Fibroblast of lung (primary cell): ENCODE results near the gene KDM5B. TPM values are rescaled to one million over a fixed set of nuclear protein-coding genes. Genes with fewer than 3 reads are reported as not detected.

Experiments used
- DNase-seq, 2 donors: peaks; one replicate each; pipeline versions ENCODE4 v3.0.0 to v3.0.0-alpha.2; 2010; ENCODE audit warnings: low read depth in 2 of 2
- H2AFZ ChIP-seq: 2 replicates; pipeline ENCODE4 v1.5.1; 2012; ENCODE audit warnings: low read length, control low read depth, inconsistent platforms
- H3K27ac ChIP-seq: 2 replicates; pipeline ENCODE4 v1.5.1; 2011; ENCODE audit warnings: low read length, control low read depth; ENCODE audit not compliant: insufficient read depth
- H3K27me3 ChIP-seq: 2 replicates; pipeline ENCODE4 v1.5.1; 2011; ENCODE audit warnings: mild to moderate bottlenecking, low read length; ENCODE audit not compliant: control insufficient read depth, insufficient read depth
- H3K36me3 ChIP-seq: 2 replicates; pipeline ENCODE4 v1.5.1; 2011; ENCODE audit warnings: low read length; ENCODE audit not compliant: control insufficient read depth, insufficient read depth
- H3K4me1 ChIP-seq: 2 replicates; pipeline ENCODE4 v1.5.1; 2011; ENCODE audit warnings: low read length; ENCODE audit not compliant: control insufficient read depth, insufficient read depth; ENCODE audit errors: extremely low read depth
- H3K4me2 ChIP-seq: 2 replicates; pipeline ENCODE4 v1.5.1; 2011; ENCODE audit warnings: low read length, control low read depth; ENCODE audit not compliant: insufficient read depth; ENCODE audit errors: extremely low read depth
- H3K4me3 ChIP-seq, 4 experiments: fragments of 200-600 bp in 1 of 4; sonication (generic) in 1 of 4; replicated peaks in 1 of 4; 2 replicates each; pipeline ENCODE4 v1.5.1; 2011 to 2016; ENCODE audit warnings: low read length in 4 of 4, low read depth in 3 of 4, mild to moderate bottlenecking in 3 of 4, control low read depth in 2 of 4, inconsistent platforms in 1 of 4, mixed read lengths in 1 of 4; ENCODE audit not compliant: insufficient read depth in 1 of 4; ENCODE audit errors: control extremely low read depth in 1 of 4
- H3K79me2 ChIP-seq: 2 replicates; pipeline ENCODE4 v1.5.1; 2012; ENCODE audit warnings: mild to moderate bottlenecking, low read length, inconsistent platforms; ENCODE audit not compliant: control insufficient read depth, insufficient read depth
- H3K9ac ChIP-seq: 2 replicates; pipeline ENCODE4 v1.5.1; 2011; ENCODE audit warnings: mild to moderate bottlenecking, low read length, control low read depth; ENCODE audit not compliant: insufficient read depth
- H3K9me3 ChIP-seq: 2 replicates; pipeline ENCODE4 v1.5.1; 2012; ENCODE audit warnings: low read depth, low read length; ENCODE audit not compliant: control insufficient read depth, insufficient read depth
- H4K20me1 ChIP-seq: 2 replicates; pipeline ENCODE4 v1.5.1; 2011; ENCODE audit warnings: low read length; ENCODE audit not compliant: control insufficient read depth, insufficient read depth; ENCODE audit errors: extremely low read depth
- EZH2 ChIP-seq: IDR thresholded peaks from 2 replicates; pipeline ENCODE4 v1.5.1; 2012; ENCODE audit warnings: low read length, control low read depth, mild to moderate bottlenecking; ENCODE audit errors: missing control alignments
- polyA plus RNA-seq, 2 donors: library from polyadenylated mRNA; depleted of rRNA in 1 of 2; stranded (reverse) in 1 of 2; unstranded in 1 of 2; fragments of >200 nt; gene quantifications; 2 replicates each; pipeline ENCODE4 v1.2.1, GENCODE V29; 2011 to 2012; ENCODE audit warnings: missing spikeins in 1 of 2
- total RNA-seq: library from RNA; depleted of rRNA; stranded (reverse); fragments of >200 nt; gene quantifications from 2 replicates; pipeline ENCODE4 v1.2.1, GENCODE V29; 2014
- TF ChIP-seq, protein P1 (sequence below), 2 donors: IDR thresholded peaks in 1 of 2; conservative IDR thresholded peaks in 1 of 2; 1 replicate in 1 of 2; 2 replicates in 1 of 2; pipeline ENCODE4 v1.5.1; 2011 to 2012; ENCODE audit warnings: low read length in 2 of 2, control low read depth in 1 of 2, inconsistent platforms in 1 of 2, low read depth in 1 of 2, mild to moderate bottlenecking in 1 of 2

KDM5B gene
- total and polyA plus RNA-seq, 2 donors (not counting 1 experiment from before 2014, with no cell fraction given) = 52.0 to 82.2 TPM

DNA sequence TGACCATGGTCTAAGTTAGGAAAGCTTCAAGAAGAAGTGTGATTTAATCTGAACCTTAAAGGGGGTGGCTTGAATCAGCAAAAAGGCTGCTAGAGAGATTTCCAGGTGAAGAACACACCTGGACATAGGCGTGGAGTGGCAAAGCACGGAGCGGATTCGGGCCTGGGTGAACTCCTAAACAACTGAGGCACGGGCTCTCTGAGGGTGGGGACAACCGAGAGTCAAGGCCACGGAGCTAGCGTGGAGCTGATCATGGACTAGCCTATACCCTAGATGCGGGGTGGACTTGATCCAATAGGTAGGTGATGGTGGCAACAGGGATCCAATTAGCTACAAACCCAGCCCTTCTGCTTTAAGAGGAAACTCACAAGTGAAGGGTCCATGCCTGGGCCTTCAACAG lies 125.7 kb downstream of the KDM5B start:
- H3K4me1 ChIP-seq = no peaks in the 10 kb centered on the region

GRCh38 chr1:202681736-202682420 lies 126.3 kb downstream of the KDM5B start:
- Histone ChIP-seq H3K9ac (no peak overlapping the region), H3K36me3 (no peaks in the 10 kb centered on the region), H3K4me2 (no peak overlapping the region), H3K9me3 (no peaks in the 10 kb centered on the region), H3K79me2 (no peaks in the 10 kb centered on the region), H3K4me3 (no peak overlapping the region), H3K27me3 (peaks cover 8% of the 10 kb centered on the region), H3K27ac (no peak overlapping the region), H2AFZ (no peak overlapping the region), H4K20me1 (no peaks in the 10 kb centered on the region), H3K4me1 (no peaks in the 10 kb centered on the region)
- DNase-seq = no peak
- TF ChIP-seq EZH2 = no peak

More for the DNA sequence above, 125.7 kb downstream of the KDM5B start:
- no peak overlapping the region for H3K27ac ChIP-seq
- no peaks in the 10 kb centered on the region for H3K79me2 ChIP-seq
- no peaks in the 10 kb centered on the region for H3K9me3 ChIP-seq
- H3K4me3 ChIP-seq = no peak overlapping the region
- no peak overlapping the region for H3K4me2 ChIP-seq
- H3K27me3 ChIP-seq = peaks cover 11% of the 10 kb centered on the region
- no peaks in the 10 kb centered on the region for H3K36me3 ChIP-seq
- H3K9ac ChIP-seq = no peak overlapping the region
- TF ChIP-seq EZH2 = no peak
- TF ChIP-seq, protein P1, sequence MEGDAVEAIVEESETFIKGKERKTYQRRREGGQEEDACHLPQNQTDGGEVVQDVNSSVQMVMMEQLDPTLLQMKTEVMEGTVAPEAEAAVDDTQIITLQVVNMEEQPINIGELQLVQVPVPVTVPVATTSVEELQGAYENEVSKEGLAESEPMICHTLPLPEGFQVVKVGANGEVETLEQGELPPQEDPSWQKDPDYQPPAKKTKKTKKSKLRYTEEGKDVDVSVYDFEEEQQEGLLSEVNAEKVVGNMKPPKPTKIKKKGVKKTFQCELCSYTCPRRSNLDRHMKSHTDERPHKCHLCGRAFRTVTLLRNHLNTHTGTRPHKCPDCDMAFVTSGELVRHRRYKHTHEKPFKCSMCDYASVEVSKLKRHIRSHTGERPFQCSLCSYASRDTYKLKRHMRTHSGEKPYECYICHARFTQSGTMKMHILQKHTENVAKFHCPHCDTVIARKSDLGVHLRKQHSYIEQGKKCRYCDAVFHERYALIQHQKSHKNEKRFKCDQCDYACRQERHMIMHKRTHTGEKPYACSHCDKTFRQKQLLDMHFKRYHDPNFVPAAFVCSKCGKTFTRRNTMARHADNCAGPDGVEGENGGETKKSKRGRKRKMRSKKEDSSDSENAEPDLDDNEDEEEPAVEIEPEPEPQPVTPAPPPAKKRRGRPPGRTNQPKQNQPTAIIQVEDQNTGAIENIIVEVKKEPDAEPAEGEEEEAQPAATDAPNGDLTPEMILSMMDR (conservative IDR thresholded peaks at IDR 0.05 in 1 of 2, IDR thresholded peaks at IDR 0.05 in 1 of 2; ENCODE audit: low read depth in 1 of 2, low read length in 2 of 2) = no peak
- no peak overlapping the region for H2AFZ ChIP-seq
- no peak for DNase-seq
- no peaks in the 10 kb centered on the region for H4K20me1 ChIP-seq

DNA sequence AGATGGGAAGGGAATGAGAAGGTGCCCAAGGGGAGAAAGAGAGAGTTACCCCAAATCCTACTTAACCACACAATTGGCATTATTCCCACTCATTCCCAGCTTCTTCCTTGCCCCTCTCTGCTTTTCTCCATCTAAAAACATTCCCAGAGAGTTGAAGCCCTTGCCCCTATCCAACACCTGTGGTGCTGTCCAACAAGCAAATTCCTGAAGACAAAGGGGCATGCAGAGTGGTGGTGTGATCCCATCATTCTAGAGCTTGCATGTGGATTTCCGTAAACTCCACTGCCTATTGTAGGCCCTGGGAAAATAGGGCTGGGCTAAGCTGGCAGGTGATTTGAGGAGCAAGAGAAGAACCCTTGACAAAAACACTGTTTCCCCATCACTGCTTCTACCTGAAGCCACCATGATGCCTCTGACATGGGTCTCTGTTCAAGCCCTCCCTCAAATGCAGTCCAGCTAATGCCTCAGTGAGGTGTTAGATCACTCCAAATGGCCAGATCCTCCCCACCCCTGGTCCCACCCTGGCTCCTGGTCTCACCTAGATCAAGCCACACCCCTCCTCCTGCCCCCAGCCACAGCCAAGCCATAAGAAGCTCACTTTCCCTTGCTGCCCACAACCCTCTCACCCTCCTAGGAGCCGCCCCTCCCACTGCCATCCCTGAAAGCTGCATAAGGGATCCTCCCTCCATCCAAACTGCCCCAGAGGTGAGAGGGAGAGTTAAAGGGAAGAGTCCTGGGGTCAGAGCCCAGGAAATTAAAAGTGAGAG lies 127.5 kb downstream of the KDM5B start:
- TF ChIP-seq EZH2 = no peak
- TF ChIP-seq, protein P1 (conservative IDR thresholded peaks at IDR 0.05 in 1 of 2, IDR thresholded peaks at IDR 0.05 in 1 of 2; ENCODE audit: low read depth in 1 of 2, low read length in 2 of 2) = no peak
- Histone ChIP-seq H3K27ac (no peak overlapping the region), H3K4me2 (no peak overlapping the region), H4K20me1 (no peaks in the 10 kb centered on the region), H3K9ac (no peak overlapping the region), H3K27me3 (peaks cover 12% of the 10 kb centered on the region), H3K36me3 (no peaks in the 10 kb centered on the region), H3K4me3 (no peak overlapping the region), H3K9me3 (no peaks in the 10 kb centered on the region), H2AFZ (no peak overlapping the region), H3K4me1 (no peaks in the 10 kb centered on the region), H3K79me2 (no peaks in the 10 kb centered on the region)
- DNase-seq = no peak
